SW480 (cell line): ENCODE results near the gene ZSWIM3.
"Not testable (repeated sequence)": the region's sequence is repeated elsewhere in the genome, so short reads cannot be mapped to it uniquely, and the experiment has no call there.

Experiments used
- DNase-seq: peaks from one replicate; pipeline ENCODE4 v3.0.0-alpha.2; 2016; ENCODE audit warnings: low spot score

Gene ZSWIM3

GRCh38 chr20:45890985-45891983, 33.9 kb downstream of the ZSWIM3 start, which contains the start of the genes CTSA and NEURL2:
TSS of gene CTSA (plus strand) at chr20:45891335. CDS start at chr20:45891569, 234 bp downstream.
TSS of gene NEURL2 (minus strand) at chr20:45891208. CDS start at chr20:45890991, 217 bp downstream.
- peak; percentile 95 for DNase-seq

GRCh38 chr20:45892049-45892825, 34.8 kb downstream of the ZSWIM3 start:
- DNase-seq, result peak; percentile 38

GRCh38 chr20:45892828-45893500, 35.5 kb downstream of the ZSWIM3 start:
- DNase-seq, result no peak

- no peak for DNase-seq
These were observed 36.4 kb downstream of the ZSWIM3 start for GRCh38 chr20:45893831-45894230.

GRCh38 chr20:45894797-45895196, 37.4 kb downstream of the ZSWIM3 start:
- no peak for DNase-seq

GRCh38 chr20:45896641-45897161, 39.3 kb downstream of the ZSWIM3 start:
- no peak for DNase-seq

GRCh38 chr20:45897289-45897688, 39.9 kb downstream of the ZSWIM3 start:
- DNase-seq, result no peak

- no peak for DNase-seq
These were observed 40.3 kb downstream of the ZSWIM3 start for GRCh38 chr20:45897692-45898091.

GRCh38 chr20:45898285-45898684, 40.9 kb downstream of the ZSWIM3 start:
- no peak for DNase-seq

GRCh38 chr20:45899046-45899835, 41.8 kb downstream of the ZSWIM3 start:
- DNase-seq, result no peak

GRCh38 chr20:45901332-45901731, 43.9 kb downstream of the ZSWIM3 start:
- not testable (repeated sequence) for DNase-seq

- no peak for DNase-seq
These were observed 44.8 kb downstream of the ZSWIM3 start for GRCh38 chr20:45902199-45902701.

GRCh38 chr20:45904583-45905504, 47.4 kb downstream of the ZSWIM3 start:
- DNase-seq, result no peak

- no peak for DNase-seq
These were observed 48.2 kb downstream of the ZSWIM3 start for GRCh38 chr20:45905505-45906079.

- no peak for DNase-seq
These were observed 50.0 kb downstream of the ZSWIM3 start for GRCh38 chr20:45907219-45907948.

- no peak for DNase-seq
These were observed 50.7 kb downstream of the ZSWIM3 start for GRCh38 chr20:45908084-45908483.

- no peak for DNase-seq
These were observed 52.0 kb downstream of the ZSWIM3 start for GRCh38 chr20:45909336-45909808.
